IMR-90 (cell line): ENCODE measurements around the gene APOE. TPM values are rescaled to one million over a fixed set of nuclear protein-coding genes. Genes with fewer than 3 reads are reported as not detected.

Experiments
- ATAC-seq: fragments of 200-7000 bp; cut with Tn5 transposase; 2 replicates; pipeline ENCODE4 v1.9.1; 2020; ENCODE audit warnings: low read depth, mild to moderate bottlenecking, moderate library complexity
- BruUV-seq: library from RNA; stranded (reverse); fragments of 400-500 nt; replicated peaks from 2 replicates; lab custom pipeline; 2021; lab: Mats Ljungman, UMichigan
- CTCF ChIA-PET: fragments of 300-600 bp; formaldehyde crosslinking; extraction: SDS; loops from one replicate; lab custom pipeline; 2021; ENCODE audit warnings: antibody characterized with exemption; lab: Yijun Ruan, JAX
- POLR2A ChIA-PET: fragments of 300-600 bp; sonication (Branson Sonifier 250); formaldehyde crosslinking; loops from one replicate; lab custom pipeline; 2022; ENCODE audit warnings: antibody characterized with exemption; ENCODE audit not compliant: unreplicated experiment; lab: Charles Lee
- DNase-seq: peaks from one replicate; pipeline ENCODE4 v3.0.0; 2013
- H2AFZ ChIP-seq: replicated peaks from 2 replicates; pipeline ENCODE3; 2013; ENCODE audit warnings: low read length, mild to moderate bottlenecking; ENCODE audit not compliant: poor library complexity
- H2AK5ac ChIP-seq: 2 replicates; pipeline ENCODE4 v1.6.1; 2013; ENCODE audit warnings: low read depth, low read length, inconsistent platforms
- H2AK9ac ChIP-seq: replicated peaks from 2 replicates; pipeline ENCODE3; 2013; ENCODE audit warnings: mild to moderate bottlenecking, low read depth, low read length, moderate library complexity; ENCODE audit not compliant: poor library complexity
- H2BK120ac ChIP-seq: 2 replicates; pipeline ENCODE4 v1.6.1; 2013; ENCODE audit warnings: low read depth, low read length, inconsistent platforms
- H2BK15ac ChIP-seq: 3 replicates; pipeline ENCODE4 v1.6.1; 2013; ENCODE audit warnings: low read depth, low read length, inconsistent platforms
- H2BK20ac ChIP-seq: 2 replicates; pipeline ENCODE4 v1.6.1; 2013; ENCODE audit warnings: low read depth, mild to moderate bottlenecking, inconsistent platforms, low read length, moderate library complexity
- H2BK5ac ChIP-seq: 2 replicates; pipeline ENCODE4 v1.6.1; 2013; ENCODE audit warnings: mild to moderate bottlenecking, low read depth, low read length, inconsistent platforms; ENCODE audit not compliant: poor library complexity, severe bottlenecking
- H3K14ac ChIP-seq: replicated peaks from 2 replicates; pipeline ENCODE4 v1.6.1; 2013; ENCODE audit warnings: low read depth, low read length, inconsistent platforms
- H3K18ac ChIP-seq: 2 replicates; pipeline ENCODE4 v1.6.1; 2013; ENCODE audit warnings: low read depth, low read length, control low read depth
- H3K23ac ChIP-seq: 2 replicates; pipeline ENCODE4 v1.6.1; 2013; ENCODE audit warnings: low read depth, low read length, inconsistent platforms
- H3K27ac ChIP-seq: 2 replicates; pipeline ENCODE4 v1.5.1; 2013; ENCODE audit warnings: mild to moderate bottlenecking, control low read depth, low read length; ENCODE audit not compliant: insufficient read depth
- H3K27me3 ChIP-seq: 2 replicates; pipeline ENCODE4 v1.6.1; 2013; ENCODE audit warnings: low read length; ENCODE audit not compliant: control insufficient read depth, insufficient read depth
- H3K36me3 ChIP-seq: 2 replicates; pipeline ENCODE4 v1.6.1; 2013; ENCODE audit warnings: low read length, mixed read lengths; ENCODE audit not compliant: control insufficient read depth, insufficient read depth
- H3K4ac ChIP-seq: 2 replicates; pipeline ENCODE4 v1.6.1; 2013; ENCODE audit warnings: low read depth, low read length, inconsistent platforms
- H3K4me1 ChIP-seq: 2 replicates; pipeline ENCODE4 v1.6.1; 2013; ENCODE audit warnings: low read length, mixed read lengths; ENCODE audit not compliant: control insufficient read depth, insufficient read depth
- H3K4me2 ChIP-seq: 2 replicates; pipeline ENCODE4 v1.6.1; 2013; ENCODE audit warnings: low read depth, mild to moderate bottlenecking, control low read depth, low read length, moderate library complexity
- H3K4me3 ChIP-seq: 2 replicates; pipeline ENCODE4 v1.5.1; 2013; ENCODE audit warnings: low read depth, mild to moderate bottlenecking, control low read depth, low read length, moderate library complexity; ENCODE audit not compliant: insufficient read depth
- H3K56ac ChIP-seq: 2 replicates; pipeline ENCODE4 v1.6.1; 2013; ENCODE audit warnings: low read length, inconsistent platforms; ENCODE audit not compliant: insufficient read depth; ENCODE audit errors: extremely low read depth
- H3K79me1 ChIP-seq, 2 experiments: 2 replicates each; pipeline ENCODE4 v1.6.1; 2013; ENCODE audit warnings: low read length in 2 of 2, inconsistent platforms in 1 of 2, low read depth in 1 of 2
- H3K9ac ChIP-seq: 2 replicates; pipeline ENCODE4 v1.6.1; 2013; ENCODE audit warnings: low read depth, low read length, control low read depth
- H3K9me1 ChIP-seq: 2 replicates; pipeline ENCODE4 v1.6.1; 2013; ENCODE audit warnings: low read length, inconsistent platforms; ENCODE audit not compliant: insufficient read depth
- H3K9me3 ChIP-seq: 2 replicates; pipeline ENCODE4 v1.6.1; 2013; ENCODE audit warnings: low read length; ENCODE audit not compliant: control insufficient read depth, insufficient read depth
- H4K20me1 ChIP-seq: 2 replicates; pipeline ENCODE4 v1.6.1; 2013; ENCODE audit warnings: low read length, inconsistent platforms; ENCODE audit not compliant: insufficient read depth
- H4K5ac ChIP-seq: 2 replicates; pipeline ENCODE4 v1.6.1; 2013; ENCODE audit warnings: mild to moderate bottlenecking, low read depth, low read length, control low read depth
- H4K8ac ChIP-seq, 2 experiments: 2 replicates each; pipeline ENCODE4 v1.6.1; 2013; ENCODE audit warnings: low read depth in 2 of 2, low read length in 2 of 2, control low read depth in 1 of 2, inconsistent platforms in 1 of 2
- H4K91ac ChIP-seq: 2 replicates; pipeline ENCODE4 v1.6.1; 2013; ENCODE audit warnings: low read depth, low read length, inconsistent platforms; ENCODE audit not compliant: insufficient read depth
- BHLHE40 ChIP-seq: fragments of 150-350 bp; IDR thresholded peaks from 2 replicates; pipeline ENCODE4 v1.6.1; 2016; ENCODE audit warnings: mild to moderate bottlenecking, low read depth, low read length
- CTCF ChIP-seq: conservative IDR thresholded peaks from 2 replicates; pipeline ENCODE4 v1.5.1; 2012; ENCODE audit warnings: mild to moderate bottlenecking, low read depth, low read length, improper control_type of control experiment
- ELK1 ChIP-seq: fragments of 150-350 bp; IDR thresholded peaks from 2 replicates; pipeline ENCODE4 v1.6.1; 2016; ENCODE audit warnings: low read depth, mild to moderate bottlenecking, low read length, moderate library complexity, borderline replicate concordance
- FOS ChIP-seq: fragments of 150-350 bp; IDR thresholded peaks from 2 replicates; pipeline ENCODE4 v1.6.1; 2016; ENCODE audit warnings: low read depth, low read length
- MAFK ChIP-seq: IDR thresholded peaks from 2 replicates; pipeline ENCODE4 v1.6.1; 2012; ENCODE audit warnings: low read depth, low read length, improper control_type of control experiment
- MAZ ChIP-seq: IDR thresholded peaks from 2 replicates; pipeline ENCODE4 v1.6.1; 2012; ENCODE audit warnings: low read depth, mild to moderate bottlenecking, low read length, improper control_type of control experiment, moderate library complexity, borderline replicate concordance
- POLR2A ChIP-seq: IDR thresholded peaks from 2 replicates; pipeline ENCODE4 v1.6.1; 2012; ENCODE audit warnings: mild to moderate bottlenecking, low read depth, low read length
- RAD21 ChIP-seq: IDR thresholded peaks from 2 replicates; pipeline ENCODE4 v1.6.1; 2012; ENCODE audit warnings: low read length, improper control_type of control experiment
- RCOR1 ChIP-seq: IDR thresholded peaks from 2 replicates; pipeline ENCODE4 v1.6.1; 2012; ENCODE audit warnings: mild to moderate bottlenecking, low read length, improper control_type of control experiment; ENCODE audit not compliant: insufficient replicate concordance
- RFX5 ChIP-seq: IDR thresholded peaks from 2 replicates; pipeline ENCODE4 v1.8.0; 2012; ENCODE audit warnings: low read depth, mild to moderate bottlenecking, low read length, moderate library complexity
- SMC3 ChIP-seq: fragments of 150-350 bp; IDR thresholded peaks from 2 replicates; pipeline ENCODE4 v1.6.1; 2016; ENCODE audit warnings: low read depth, mild to moderate bottlenecking, antibody characterized with exemption, low read length, moderate library complexity
- USF2 ChIP-seq: fragments of 150-350 bp; IDR thresholded peaks from 2 replicates; pipeline ENCODE4 v1.6.1; 2017; ENCODE audit warnings: mild to moderate bottlenecking, antibody characterized with exemption, low read length, low read depth
- WGBS, 2 experiments: methylation state at CpG; one replicate each; pipeline versions ENCODE4 v1.1.5 to v1.1.7; 2013; ENCODE audit warnings: missing lambda C conversion rate in 2 of 2; ENCODE audit not compliant: insufficient read length in 1 of 2; ENCODE audit errors: extremely low coverage in 2 of 2; 5-methylcytosine and 5-hydroxymethylcytosine counted together
- dilution Hi-C: fragments of 300-500 bp; cut with HindIII; formaldehyde crosslinking; loops from one replicate; pipeline ENCODE4 v1.14.3; 2018; ENCODE audit warnings: low sequenced_read_pairs; ENCODE audit not compliant: unreplicated experiment
- in situ Hi-C: fragments of 300-500 bp; cut with MboI; formaldehyde crosslinking; loops from 3 replicates; pipeline ENCODE4 v1.14.3; 2019; ENCODE audit warnings: low sequenced_read_pairs, inconsistent platforms, mixed read lengths
- intact Hi-C: fragments of 100-400 bp; cut with micrococcal nuclease; formaldehyde crosslinking; loops from 2 replicates; pipeline ENCODE4 v1.10.0; 2022
- polyA plus RNA-seq, 3 experiments: library from polyadenylated mRNA; depleted of rRNA; stranded (reverse); fragments of >200 nt; gene quantifications; 2 replicates each; pipeline ENCODE4 v1.2.3, GENCODE V29; 2012; ENCODE audit warnings: low replicate concordance in 1 of 3
- total RNA-seq: library from RNA; depleted of rRNA; stranded (reverse); fragments of >200 nt; gene quantifications from 2 replicates; pipeline ENCODE4 v1.2.3, GENCODE V29; 2012

APOE gene
- total and polyA plus RNA-seq, 2 of the 4 experiments (the other 2 are of a cell fraction), result 0.18 to 2.0 TPM

GRCh38 chr19:44893332-44894051, 12.1 kb upstream of the APOE start:
- WGBS, 2 experiments, result 91% methylated on average over 9 of the region's 18 CpGs; no CpG with 5 or more reads in 1 of the 2 experiments
- dilution Hi-C loops, result no loop called here

More at GRCh38 chr19:44893332-44894051, 12.1 kb upstream of the APOE start:
- H2AK9ac ChIP-seq, result peak overlapping the region; percentile 19
- H3K9me1 ChIP-seq, result peaks cover 7% of the 10 kb centered on the region
- H3K4me3 ChIP-seq, result no peak overlapping the region
- H3K9me3 ChIP-seq, result no peaks in the 10 kb centered on the region
- H3K18ac ChIP-seq, result no peak overlapping the region
- H4K20me1 ChIP-seq, result peaks cover 10% of the 10 kb centered on the region
- no peak overlapping the region for H2AK5ac ChIP-seq
- no peak overlapping the region for H4K8ac ChIP-seq
- peaks cover 4% of the 10 kb centered on the region for H3K4me1 ChIP-seq
- H2BK20ac ChIP-seq, result no peak overlapping the region
- no peak overlapping the region for H3K4me2 ChIP-seq
- H3K27me3 ChIP-seq, result no peaks in the 10 kb centered on the region
- no peak overlapping the region for H2BK120ac ChIP-seq
- H2BK15ac ChIP-seq, result no peak overlapping the region
- no peak for TF ChIP-seq BHLHE40
- TF ChIP-seq CTCF, result no peak
- no peak for TF ChIP-seq MAZ
- TF ChIP-seq SMC3, result no peak
- no peak for TF ChIP-seq POLR2A
- TF ChIP-seq ELK1, result no peak
- no peak for TF ChIP-seq RCOR1
- TF ChIP-seq MAFK, result no peak
- TF ChIP-seq USF2, result no peak
- TF ChIP-seq FOS, result no peak
- no peak for TF ChIP-seq RFX5
- TF ChIP-seq RAD21, result no peak
- in situ Hi-C loops (no loop called here), intact Hi-C loops (no loop called here)
- H3K36me3 ChIP-seq, result peaks cover 41% of the 10 kb centered on the region
- POLR2A ChIA-PET, result no interaction called here
- H3K9ac ChIP-seq, result no peak overlapping the region
- H3K56ac ChIP-seq, result no peak overlapping the region
- no peak for DNase-seq
- H3K14ac ChIP-seq, result no peak overlapping the region
- H3K27ac ChIP-seq, result no peak overlapping the region
- H4K5ac ChIP-seq, result no peak overlapping the region
- no peak overlapping the region for H3K23ac ChIP-seq
- no peak overlapping the region for H2AFZ ChIP-seq
- ATAC-seq, result no peak
- CTCF ChIA-PET, result no interaction called here
- BruUV-seq, result no TSS peak
- H2BK5ac ChIP-seq, result no peak overlapping the region
- peaks cover 20 to 43% of the 10 kb centered on the region in 2 experiments for H3K79me1 ChIP-seq
- no peak overlapping the region for H3K4ac ChIP-seq
- no peak overlapping the region for H4K91ac ChIP-seq
